ENCODE results near the gene ZNF516.

ZNF516 gene

DNA sequence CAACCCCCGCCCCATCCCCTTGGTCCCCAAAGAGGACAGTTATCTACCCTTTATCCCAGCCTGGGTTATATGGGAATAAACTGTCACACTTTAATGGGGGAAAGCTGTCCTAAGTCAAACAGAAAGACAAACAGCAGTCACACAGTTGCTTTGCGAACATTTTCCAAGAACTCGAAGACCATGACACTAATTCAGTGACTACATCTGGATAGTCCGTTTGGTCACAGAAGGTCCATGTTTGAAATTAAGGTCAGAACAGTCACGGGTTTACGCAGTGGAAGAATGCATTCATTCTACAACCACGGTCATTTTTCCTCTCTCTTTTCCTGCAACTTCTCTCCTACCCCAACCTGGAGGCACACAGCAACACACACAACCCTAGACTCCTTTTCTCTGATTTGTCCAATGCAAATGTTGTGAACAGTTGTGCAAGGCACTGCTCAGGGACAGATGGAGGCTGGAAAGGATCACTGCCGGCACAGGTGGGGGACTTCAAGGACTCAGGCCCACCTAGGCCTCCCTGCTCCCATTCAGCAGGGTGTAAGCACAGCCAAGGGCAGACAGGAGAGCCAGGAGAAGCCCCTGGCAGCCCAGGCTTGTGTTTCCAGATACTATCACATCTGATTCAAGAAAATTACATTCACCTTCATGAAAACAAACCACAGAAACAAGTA lies 39.9 kb downstream of the ZNF516 start:
- DNase-seq: no peak

DNA sequence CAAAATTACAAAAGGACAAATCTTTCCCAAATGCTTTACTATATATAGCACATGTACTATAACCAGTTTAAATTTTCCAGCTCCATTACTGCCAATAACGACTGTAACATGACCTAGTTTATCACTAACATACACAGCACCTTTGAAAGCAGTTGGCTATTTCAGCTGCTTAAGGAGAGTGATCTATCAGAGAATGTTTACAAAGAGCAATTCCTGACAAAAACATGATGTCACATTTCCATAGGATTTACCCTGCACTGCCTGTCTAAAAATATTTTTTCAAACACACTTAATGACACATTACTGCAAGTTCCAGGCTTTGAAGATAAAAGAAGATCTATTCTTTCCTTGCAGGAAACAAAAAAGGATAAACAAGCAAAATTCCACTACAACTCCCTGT lies 40.6 kb downstream of the ZNF516 start:
- no peak for DNase-seq

DNA sequence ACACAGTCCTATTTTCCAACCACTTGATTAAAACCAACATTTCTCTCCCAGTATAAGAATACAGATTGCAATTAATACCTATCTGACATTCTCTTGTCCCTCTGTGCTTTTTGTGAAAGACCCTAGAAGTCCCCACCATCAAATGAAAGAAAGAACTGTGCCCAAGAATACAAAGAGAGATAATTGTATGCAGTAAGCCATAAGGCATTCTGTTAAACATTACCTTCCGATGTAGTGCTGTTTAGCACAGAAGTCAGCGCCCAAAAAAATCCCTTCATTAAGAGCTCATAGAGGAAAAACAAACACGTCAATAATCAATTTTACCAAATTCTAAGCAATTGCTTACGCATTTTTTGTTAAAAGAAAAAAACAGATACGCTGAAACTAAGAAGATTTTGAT lies 41.1 kb downstream of the ZNF516 start:
- no peak for DNase-seq

DNA sequence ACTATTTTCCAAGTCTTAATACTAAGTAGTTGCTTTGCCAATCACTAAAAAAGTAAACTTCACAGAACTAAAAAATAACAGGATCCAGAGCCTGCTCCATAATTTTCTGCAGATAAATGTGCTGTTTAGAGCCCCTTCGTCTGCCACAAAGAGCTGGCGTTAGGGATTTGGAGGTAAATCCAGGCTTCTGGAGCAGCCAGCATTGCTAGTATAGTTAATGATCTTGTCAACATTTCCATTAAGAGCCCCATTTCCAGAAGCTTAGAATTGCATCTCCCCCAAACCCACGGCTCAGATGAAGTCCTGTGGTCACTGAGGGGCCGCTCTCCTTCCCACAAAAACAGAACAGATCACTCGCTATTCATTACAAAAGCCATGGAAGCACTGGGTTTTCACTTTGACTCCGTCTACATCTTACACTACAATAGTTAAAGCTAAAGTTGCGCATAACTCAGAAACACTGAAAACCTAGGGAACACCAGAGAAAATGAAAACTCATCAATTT lies 41.9 kb downstream of the ZNF516 start:
- DNase-seq: no peak

DNA sequence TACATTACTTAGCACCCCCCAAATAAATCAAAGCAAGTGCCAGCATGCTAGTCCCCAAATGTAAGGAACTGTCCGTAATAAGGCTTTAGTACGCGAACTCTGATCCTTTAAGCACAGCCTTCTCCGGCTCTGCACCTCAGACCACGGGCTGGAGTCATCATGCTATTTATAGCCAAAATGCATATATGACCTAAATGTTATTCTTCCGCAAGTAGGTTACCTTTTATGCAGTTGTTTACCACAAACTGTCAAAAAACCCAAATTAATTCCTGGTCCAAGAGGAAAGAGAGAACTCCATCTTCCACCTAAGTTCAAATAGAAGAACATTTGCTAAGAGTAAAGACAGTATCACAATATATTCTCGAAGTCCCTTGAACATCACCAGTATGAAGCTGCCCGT lies 42.7 kb downstream of the ZNF516 start:
- DNase-seq: no peak

DNA sequence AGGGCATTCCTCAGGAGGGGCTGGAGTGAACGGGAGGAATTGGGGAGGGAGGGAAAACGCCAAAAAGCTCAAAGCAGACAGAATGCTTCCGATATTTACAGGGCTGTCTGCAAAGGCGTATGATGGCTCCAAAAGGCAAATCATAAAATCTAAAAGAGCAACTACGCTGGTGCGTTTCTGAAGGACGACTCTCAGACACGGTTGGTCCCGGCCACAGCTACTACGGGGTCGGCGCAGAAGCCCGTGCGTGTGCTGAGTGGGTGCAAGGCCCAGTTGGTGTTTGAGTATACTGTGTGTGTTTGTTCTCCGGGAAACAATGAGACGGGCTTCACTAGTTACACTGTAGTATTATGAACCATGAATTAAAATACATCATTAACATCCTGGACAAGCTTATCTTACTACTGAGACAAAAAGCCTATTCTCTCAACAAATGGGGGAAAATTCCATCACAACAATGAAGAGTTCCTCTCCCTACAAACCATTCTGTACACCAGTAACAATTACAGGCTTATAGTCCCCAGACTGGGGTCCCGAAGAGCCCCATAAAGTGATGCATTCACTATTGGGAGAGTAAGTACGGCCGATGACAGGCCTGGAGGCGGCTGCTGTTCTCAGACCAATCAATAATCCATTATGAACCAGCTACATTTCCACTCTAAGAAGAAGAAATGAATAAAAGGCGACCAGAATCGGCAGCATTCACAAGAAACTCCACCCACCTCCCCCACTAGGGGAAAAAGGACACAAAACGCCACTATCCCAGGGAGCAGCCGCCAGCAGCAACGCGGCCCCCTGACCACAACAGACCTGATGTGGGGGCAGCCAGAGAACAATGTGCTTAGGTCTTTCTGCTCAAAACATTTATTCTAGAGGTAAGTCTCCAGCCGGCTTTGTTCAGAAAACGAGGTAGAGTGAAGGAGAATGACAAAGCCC lies 43.4 kb downstream of the ZNF516 start:
- no peak for DNase-seq

DNA sequence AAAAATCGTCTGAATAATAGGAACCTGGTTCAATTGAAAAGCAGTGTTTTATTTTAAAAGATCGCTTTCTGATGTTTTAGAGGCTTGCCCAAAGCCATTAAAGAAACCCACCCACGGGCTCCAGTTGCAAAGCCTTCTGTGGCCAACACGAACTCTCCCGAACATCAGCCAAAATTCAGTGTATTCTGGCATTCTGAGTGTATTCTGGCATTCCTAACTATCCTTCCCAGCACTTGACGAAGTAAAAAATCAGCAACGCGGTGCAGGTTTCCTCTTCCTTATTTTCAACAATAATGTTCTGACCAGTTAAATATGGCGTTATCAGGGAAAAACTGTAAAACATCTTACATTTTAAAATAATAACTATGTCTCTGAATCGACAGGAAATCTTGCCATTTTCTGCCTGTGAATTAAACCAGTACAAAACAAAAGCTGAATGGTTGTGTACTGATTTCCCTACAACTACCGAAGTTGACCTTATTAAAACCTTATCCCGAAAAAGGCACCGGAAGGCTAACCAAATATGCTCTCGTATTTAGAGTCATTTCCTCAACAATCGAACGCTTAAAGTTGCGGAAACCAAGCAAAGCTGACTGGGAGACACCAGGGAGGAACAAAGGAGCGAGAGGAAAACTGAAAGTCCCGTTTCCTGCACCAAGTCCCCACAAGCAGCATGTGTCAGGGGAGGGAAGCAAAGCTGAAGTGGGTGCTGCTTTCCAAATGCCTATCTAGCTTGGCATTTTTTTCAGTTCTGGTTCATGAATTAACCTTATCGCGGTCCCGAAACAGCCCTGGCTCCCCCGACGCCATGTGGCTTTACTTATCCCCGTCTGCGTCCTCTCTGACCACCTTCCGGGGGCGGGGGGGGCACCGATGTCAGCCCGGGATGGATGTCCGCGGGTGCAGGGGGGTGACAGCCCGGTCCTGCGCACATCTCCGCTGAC lies 44.3 kb downstream of the ZNF516 start:
- peak; percentile 13 for DNase-seq

DNA sequence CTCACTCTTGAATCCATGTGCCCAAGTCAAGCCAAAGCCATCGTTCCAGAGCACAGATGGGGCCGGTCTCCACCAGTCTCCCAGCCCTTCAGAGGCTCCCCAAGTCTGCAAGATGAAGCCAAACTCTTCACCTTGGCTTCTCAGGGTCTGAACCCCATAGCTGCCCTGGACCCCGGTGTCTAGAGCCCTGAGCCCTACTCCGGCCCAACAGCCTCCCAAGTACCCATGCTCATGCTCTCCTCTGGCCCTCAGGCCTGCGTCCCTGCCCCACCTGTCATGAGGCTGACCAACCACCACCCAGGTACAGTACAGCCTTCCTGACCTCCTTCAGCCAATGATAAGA lies 46.0 kb downstream of the ZNF516 start:
- no peak for DNase-seq

DNA sequence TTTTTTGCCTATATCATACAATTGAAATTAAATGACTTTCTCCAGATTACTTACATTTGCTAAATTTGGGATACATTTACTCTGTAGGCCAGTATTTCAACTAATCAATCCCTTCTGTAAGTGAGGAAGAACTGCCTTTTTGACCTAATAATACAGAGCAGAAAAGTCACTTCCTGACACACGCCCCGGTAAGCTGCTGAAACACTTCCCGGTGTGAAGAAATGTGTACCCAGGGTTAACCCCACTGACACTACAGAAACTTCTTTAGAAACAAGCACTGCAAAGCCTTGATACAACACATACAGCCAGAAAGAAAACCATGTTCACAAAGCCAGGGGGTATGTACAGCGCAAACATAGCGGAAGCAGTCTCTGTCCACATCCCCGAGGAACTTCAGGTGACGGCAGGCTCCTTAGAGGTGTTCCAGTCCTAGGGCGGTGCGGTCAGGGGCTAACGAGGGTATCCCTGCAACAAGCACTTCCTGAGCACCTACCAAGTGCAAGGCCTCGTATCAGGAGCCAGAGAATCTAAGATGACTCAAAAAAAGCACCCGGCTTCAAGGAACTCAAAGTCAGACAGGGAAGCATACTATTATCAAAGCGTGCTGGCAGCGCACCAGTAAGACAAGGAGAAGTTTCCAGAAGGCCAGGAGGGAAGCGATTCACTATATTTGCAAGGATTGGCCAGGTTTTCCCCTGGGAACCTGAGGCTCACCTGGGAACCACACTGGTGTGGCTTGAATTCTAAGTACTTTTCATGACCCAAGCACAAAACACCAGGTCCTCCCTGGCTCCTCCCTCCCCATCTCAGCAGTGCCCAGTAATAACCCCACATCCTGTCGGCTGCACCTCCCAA lies 46.6 kb downstream of the ZNF516 start:
- DNase-seq: no peak

DNA sequence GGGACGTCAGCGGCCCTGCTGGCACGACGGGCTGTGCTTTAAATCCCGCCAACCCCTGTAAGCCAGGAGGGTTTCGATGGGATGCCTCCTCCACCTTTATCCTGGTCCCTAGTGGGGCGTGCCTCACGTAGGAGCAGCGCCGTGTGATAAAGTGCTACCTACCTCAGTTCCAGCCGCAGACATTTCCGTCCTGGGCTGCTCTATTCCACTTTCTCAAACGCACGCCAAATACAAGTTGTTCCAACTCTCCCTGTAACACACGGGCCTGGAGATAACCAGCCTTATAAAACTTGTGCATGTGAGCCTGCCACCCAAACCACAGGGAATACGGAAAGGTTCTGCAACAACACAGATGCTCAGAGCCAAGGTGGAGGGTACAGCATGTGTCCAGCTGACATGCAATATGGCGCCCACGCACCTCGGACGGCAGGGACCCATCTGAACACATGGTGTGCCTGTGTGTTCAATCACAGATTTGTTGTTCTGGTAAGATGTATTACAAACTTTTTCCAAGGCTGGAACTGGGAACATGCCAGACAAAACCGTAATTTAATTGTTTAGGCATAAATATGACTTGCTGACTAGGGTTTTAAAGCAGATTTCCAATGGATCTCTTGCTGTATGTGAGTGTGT lies 47.7 kb downstream of the ZNF516 start:
- DNase-seq: no peak

DNA sequence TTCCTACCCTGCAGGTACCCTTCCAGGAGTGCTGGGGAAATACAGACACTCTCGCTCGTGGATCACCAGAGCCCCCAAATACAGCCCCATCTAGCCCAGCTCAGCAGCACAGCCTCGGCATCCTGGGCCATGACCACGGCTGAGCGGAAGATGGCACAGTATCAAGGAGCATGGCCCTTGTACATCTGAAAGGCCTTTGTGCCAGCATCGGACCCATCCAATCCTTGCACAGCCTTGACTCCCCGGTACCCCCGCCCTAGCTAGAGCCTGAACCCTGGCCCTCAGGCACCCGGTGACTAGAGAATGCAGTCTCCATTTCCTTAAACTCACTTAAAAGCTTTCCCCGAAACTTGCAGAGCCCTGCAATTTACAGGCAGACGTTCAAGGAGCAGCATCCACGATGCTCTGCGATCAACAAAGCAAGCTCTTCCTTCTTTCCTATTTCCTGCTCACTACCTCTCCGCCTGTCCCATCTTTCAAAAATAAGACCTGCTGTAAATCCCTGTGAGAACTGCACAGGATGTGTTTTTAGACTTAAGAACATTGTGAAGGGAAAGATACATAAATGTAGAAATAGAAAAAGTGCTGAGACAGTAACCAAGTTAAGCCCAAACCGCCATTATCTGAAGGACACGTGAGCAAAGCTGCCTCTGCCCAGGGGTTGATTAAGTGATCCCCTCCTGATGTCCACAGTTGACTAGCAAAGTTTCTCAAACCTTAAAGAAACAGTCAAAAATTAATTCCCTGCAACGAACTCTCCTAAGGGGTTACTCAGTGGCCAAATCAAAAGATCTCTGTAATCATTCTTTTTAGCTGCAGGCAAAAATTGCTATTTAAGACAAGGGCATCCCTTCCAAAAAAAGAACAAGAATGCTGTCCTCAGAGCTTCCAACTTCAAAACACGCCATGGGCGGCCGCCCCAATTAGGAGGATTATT lies 48.5 kb downstream of the ZNF516 start:
- no peak for DNase-seq

DNA sequence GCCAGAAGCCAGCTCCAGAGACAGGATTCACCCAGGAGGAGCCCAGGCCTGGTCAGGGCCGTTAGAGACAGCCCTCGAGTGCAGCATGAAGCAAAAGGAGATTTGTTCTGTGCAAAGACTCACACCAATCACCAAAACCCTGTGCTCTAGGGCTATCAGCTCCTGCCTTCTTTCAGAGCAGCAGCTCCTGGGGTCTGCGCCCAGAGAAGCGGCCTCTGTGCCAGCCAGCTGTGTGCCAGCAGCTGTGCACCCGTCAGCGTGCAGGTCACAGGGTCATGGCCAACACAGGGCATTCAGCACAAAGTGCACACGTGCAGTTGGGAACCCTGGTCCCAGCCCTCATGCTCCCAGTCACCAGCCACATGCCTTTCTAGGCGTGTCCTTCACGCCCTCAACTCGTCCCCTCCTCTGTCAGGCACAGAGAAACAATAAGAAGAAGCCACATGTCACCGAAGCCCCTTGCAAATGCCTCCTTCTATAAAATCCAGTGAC lies 49.3 kb downstream of the ZNF516 start:
- DNase-seq: no peak

DNA sequence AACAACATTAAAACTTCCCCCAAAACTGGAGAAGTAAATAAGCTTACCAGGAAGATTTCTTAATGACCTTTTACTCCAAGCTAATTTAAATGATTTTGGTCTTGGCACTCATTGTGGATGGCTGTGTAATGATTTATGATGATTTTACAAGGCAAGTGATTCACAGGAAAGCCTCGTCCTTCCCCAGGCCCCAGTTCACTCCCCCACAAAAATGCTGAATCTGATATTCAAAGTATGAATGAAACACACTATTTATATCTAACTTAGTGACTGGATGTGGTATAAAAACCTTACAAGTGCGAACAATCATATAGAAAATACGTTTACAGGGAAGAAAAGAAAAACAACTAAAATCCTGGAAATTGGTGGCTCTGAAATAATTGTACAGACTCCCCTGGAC lies 49.8 kb downstream of the ZNF516 start:
- no peak for DNase-seq

DNA sequence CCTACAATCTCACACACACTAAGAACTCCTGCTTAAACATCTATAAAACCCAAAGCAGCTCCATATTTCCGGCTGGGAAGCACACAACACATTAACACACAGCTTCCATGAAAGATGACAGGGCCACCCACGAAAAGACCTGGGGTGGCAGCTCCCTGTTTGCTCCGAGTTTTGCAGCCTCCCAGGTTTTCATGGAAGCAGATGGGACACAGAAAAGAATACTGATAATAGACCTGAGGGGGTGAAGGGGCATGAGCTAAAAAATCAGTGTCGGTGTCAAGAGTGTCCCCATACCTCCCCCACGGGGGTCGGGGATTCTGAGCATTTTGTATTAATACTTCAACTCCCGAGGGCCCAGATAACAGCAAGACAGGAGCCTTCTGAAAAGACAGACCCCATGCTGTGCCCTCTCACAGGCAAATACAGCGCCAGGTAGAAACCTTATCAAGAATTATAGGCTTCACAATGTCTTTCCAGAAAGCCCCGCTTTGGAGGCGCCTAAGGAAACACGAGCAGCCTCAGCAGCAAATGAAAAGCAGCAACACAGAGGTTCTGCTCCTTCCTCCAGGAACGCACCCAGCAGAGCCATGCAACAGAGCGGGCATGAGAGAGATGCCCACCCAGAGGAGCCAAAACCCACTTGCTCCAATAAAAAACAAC lies 50.5 kb downstream of the ZNF516 start:
- DNase-seq: no peak

DNA sequence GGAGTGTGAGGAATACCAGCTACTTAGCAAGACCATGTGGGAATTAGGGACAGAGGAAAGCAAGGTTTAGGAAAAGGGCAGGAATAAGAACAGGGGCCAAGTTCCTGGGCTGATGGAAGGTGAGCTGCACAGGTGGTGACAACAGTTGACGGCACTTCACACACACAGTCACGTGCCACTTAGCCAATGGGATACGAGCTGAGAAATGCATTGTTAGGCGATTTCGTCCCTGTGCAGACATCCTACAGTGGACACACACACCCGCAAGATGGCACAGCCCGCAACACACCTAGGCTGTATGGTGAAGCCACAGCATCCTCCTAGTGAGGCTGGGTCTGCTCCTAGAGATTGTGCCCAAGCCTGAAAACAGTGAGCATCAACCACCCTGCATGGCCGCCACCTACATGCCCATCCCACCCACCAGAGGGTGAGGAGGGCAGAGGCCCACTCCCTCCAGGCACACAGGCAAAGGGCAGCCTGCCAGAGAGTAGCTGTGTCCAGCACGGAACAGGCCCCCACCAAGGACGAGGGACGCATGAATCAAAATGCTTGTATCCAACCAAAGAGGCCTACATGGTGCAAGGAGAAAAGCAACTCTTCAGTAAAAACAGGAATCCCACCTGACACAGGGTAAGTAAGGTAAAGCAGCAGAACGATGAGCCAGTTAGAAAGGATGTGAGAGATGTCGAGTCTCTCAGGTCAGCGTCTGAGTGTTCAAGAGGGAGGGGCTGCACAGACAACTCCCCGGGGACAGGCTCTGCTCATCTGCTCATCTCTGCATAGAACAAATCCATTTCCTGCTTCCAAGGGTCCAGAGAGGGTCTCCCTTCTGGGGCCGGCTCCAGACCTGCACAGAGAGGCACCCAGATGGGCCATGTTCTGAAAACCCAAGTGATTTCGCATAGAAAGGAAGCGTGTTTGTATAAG lies 51.3 kb downstream of the ZNF516 start:
- DNase-seq: no peak

DNA sequence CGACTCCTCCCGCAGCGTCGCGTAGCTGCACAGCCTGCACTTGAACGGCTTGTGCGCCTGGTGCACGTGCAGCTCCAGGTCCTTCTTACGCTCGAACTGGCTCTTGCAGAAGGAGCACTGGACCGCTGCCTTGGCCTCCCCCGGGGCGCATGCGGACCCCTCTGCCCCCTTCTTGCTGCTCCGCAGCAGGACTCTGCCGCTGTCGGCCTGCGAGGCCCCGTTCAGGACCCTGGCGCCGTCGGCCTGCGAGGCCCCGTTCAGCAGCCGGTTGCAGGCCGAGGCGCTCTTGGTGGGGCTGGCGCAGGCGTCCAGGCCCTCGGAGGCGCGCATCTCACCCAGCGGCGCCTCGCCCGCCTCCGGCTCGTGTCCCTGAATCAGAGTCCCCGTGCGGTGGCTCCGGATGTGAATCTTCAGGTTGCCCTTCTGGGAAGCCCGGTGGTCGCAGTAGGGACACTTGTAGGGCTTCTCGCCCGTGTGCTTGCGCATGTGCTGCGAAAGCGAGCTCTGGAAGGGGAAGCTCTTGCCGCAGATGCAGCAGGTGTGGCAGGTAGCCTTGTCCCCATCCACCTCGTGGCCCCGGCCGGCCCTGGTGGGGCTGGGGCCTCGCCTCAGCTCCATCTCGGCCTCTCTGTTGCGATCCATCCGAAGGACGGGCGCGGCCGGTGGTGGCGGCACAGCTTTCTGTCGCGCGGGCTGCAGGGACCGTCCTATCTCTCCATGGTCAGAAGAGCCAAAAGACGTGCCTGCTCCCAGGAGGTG lies 52.5 kb downstream of the ZNF516 start:
- no peak for DNase-seq

DNA sequence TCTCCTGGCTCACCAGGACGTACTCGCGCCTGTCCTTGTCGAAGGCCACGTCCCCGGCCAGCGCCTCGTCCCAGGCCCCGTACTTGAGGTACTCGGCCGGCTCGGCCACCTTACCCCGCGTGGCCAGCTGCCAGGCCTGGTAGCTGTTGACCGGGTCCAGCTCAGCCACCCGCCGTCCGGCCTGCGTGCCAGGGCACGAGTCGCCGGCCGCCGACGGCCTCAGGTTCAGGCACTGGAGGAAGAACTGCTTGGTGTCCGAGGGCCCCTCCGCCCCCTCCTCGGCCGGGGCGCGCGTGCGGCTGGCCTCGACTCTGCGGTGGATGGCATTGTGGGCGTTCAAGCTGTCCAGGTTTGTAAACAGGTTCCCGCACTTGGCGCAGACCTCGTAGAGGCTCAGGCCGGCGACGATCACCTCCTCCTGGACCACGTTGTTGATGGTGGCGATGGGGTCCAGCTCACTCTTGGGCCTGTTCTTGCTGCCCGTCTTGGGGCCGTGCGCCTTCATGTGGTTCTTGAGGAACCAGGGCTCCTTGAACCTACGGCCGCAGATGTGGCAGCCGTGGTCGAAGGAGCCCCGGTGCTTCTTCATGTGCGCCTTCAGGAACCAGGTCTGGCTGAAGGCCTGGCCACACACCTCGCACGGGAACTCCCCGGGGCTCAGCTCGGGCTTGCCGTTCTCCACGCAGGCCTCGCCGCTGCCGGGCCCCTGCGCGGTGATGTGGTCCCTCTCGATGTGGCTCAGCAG lies 53.2 kb downstream of the ZNF516 start:
- DNase-seq: no peak

All from CD4-positive, alpha-beta T cell treated with Interleukin-6 for 4 hours (primary cell).